ENCODE data around the gene RALGPS1. TPM values are rescaled to one million over a fixed set of nuclear protein-coding genes. Genes with fewer than 3 reads are reported as not detected.

The RALGPS1 gene
- total RNA-seq, 6 donors from 2014 or later, result 12.3 to 52.4 (median 17.1) TPM

- TF ChIP-seq EP300 (IDR thresholded peaks at IDR 0.05) (no peak), POLR2AphosphoS5 (IDR thresholded peaks at IDR 0.05) (no peak), CTCF (IDR thresholded peaks at IDR 0.05) (no peak), POLR2A (IDR thresholded peaks at IDR 0.05) (no peak)
- DNase-seq, result no peak
- H3K27ac ChIP-seq, result no peak overlapping the region
Observed at GRCh38 chr9:127138444-127138843, 223.9 kb downstream of the RALGPS1 start.

GRCh38 chr9:127139071-127139731 lies 224.6 kb downstream of the RALGPS1 start:
- 93 to 98% methylated on average over 7 to 8 of the region's 8 CpGs for WGBS, 2 donors
- DNase-seq (no peak), ATAC-seq (ENCODE audit: low FRiP score in 2 of 2) (peak in 1 of 2 donors; percentile 20)
- Histone ChIP-seq H3K4me3 (no peak overlapping the region), H3K27ac (no peak overlapping the region), H3K27me3 (no peaks in the 10 kb centered on the region), H3K36me3 (no peaks in the 10 kb centered on the region), H3K9me3 (no peaks in the 10 kb centered on the region), H3K4me1 (peaks cover 0 to 5% (median under 1%) of the 10 kb centered on the region in 4 donors)
- no peak for TF ChIP-seq POLR2AphosphoS5 (IDR thresholded peaks at IDR 0.05)
- TF ChIP-seq POLR2A (IDR thresholded peaks at IDR 0.05), result no peak
- no peak for TF ChIP-seq EP300 (IDR thresholded peaks at IDR 0.05)
- TF ChIP-seq CTCF (IDR thresholded peaks at IDR 0.05), result no peak

More at GRCh38 chr9:127138444-127138843, 223.9 kb downstream of the RALGPS1 start:
- Histone ChIP-seq H3K4me3 (no peak overlapping the region), H3K4me1 (peaks cover 2 to 12% (median 8%) of the 10 kb centered on the region in 4 donors), H3K36me3 (no peaks in the 10 kb centered on the region), H3K27me3 (no peaks in the 10 kb centered on the region), H3K9me3 (no peaks in the 10 kb centered on the region)
- ATAC-seq (ENCODE audit: low FRiP score in 2 of 2), result no peak
- WGBS, 2 donors, result 93 to 98% methylated on average over 2 to 4 of the region's 4 CpGs

- H3K9me3 ChIP-seq, result no peaks in the 10 kb centered on the region
- DNase-seq, result no peak
- H3K27ac ChIP-seq, result no peak overlapping the region
- peaks cover 0 to 3% (median 0%) of the 10 kb centered on the region in 4 donors for H3K4me1 ChIP-seq
- TF ChIP-seq EP300 (IDR thresholded peaks at IDR 0.05) (no peak), POLR2A (IDR thresholded peaks at IDR 0.05) (no peak), POLR2AphosphoS5 (IDR thresholded peaks at IDR 0.05) (no peak), CTCF (IDR thresholded peaks at IDR 0.05) (no peak)
- no peak overlapping the region for H3K4me3 ChIP-seq
- H3K27me3 ChIP-seq, result no peaks in the 10 kb centered on the region
- no peak for ATAC-seq (ENCODE audit: low FRiP score in 2 of 2)
- WGBS, 2 donors, result 94 to 98% methylated on average over 6 of the region's 6 CpGs
- no peaks in the 10 kb centered on the region for H3K36me3 ChIP-seq
Observed at GRCh38 chr9:127139775-127140174, 225.2 kb downstream of the RALGPS1 start.

GRCh38 chr9:127140181-127140580 lies 225.6 kb downstream of the RALGPS1 start:
- ATAC-seq (ENCODE audit: low FRiP score in 2 of 2) (no peak), DNase-seq (no peak)

GRCh38 chr9:127140842-127141675 lies 226.5 kb downstream of the RALGPS1 start:
- no peak for TF ChIP-seq POLR2A (IDR thresholded peaks at IDR 0.05)
- TF ChIP-seq CTCF (IDR thresholded peaks at IDR 0.05), result no peak
- TF ChIP-seq POLR2AphosphoS5 (IDR thresholded peaks at IDR 0.05), result no peak
- TF ChIP-seq EP300 (IDR thresholded peaks at IDR 0.05), result no peak
- no peaks in the 10 kb centered on the region for H3K9me3 ChIP-seq
- no peaks in the 10 kb centered on the region for H3K4me1 ChIP-seq
- DNase-seq, result no peak
- H3K27me3 ChIP-seq, result no peaks in the 10 kb centered on the region
- no peak overlapping the region for H3K4me3 ChIP-seq
- 74 to 85% methylated on average over 9 of the region's 9 CpGs for WGBS, 2 donors
- ATAC-seq (ENCODE audit: low FRiP score in 2 of 2), result no peak
- H3K36me3 ChIP-seq, result no peaks in the 10 kb centered on the region
- H3K27ac ChIP-seq, result no peak overlapping the region

More at GRCh38 chr9:127140181-127140580, 225.6 kb downstream of the RALGPS1 start:
- no peaks in the 10 kb centered on the region for H3K36me3 ChIP-seq
- no peaks in the 10 kb centered on the region for H3K4me1 ChIP-seq
- no peak for TF ChIP-seq EP300 (IDR thresholded peaks at IDR 0.05)
- no peak for TF ChIP-seq POLR2A (IDR thresholded peaks at IDR 0.05)
- TF ChIP-seq POLR2AphosphoS5 (IDR thresholded peaks at IDR 0.05), result no peak
- H3K27me3 ChIP-seq, result no peaks in the 10 kb centered on the region
- no peak overlapping the region for H3K4me3 ChIP-seq
- H3K9me3 ChIP-seq, result no peaks in the 10 kb centered on the region
- no peak overlapping the region for H3K27ac ChIP-seq
- 93 to 94% methylated on average over 5 to 6 of the region's 6 CpGs for WGBS, 2 donors
